Cardiac muscle cell (in vitro differentiated cells and primary cell): Measurements from ENCODE around the gene RBCK1. TPM values are rescaled to one million over a fixed set of nuclear protein-coding genes. Genes with fewer than 3 reads are reported as not detected.
"Not testable (repeated sequence)": the region's sequence is repeated elsewhere in the genome, so short reads cannot be mapped to it uniquely, and the experiment has no call there.

Experiments
- DNase-seq, 2 donors: peaks; one replicate each; pipeline versions ENCODE4 v3.0.0 to v3.0.0-alpha.2; 2010 to 2017; ENCODE audit warnings: low read depth in 1 of 2, low spot score in 1 of 2
- H3K27ac ChIP-seq: fragments of 200-600 bp; sonication (generic); 2 replicates; pipeline ENCODE4 v1.5.1; 2016
- H3K27me3 ChIP-seq: fragments of 200-600 bp; sonication (generic); 2 replicates; pipeline ENCODE4 v1.6.0; 2016; ENCODE audit warnings: control low read depth
- H3K36me3 ChIP-seq: fragments of 200-600 bp; sonication (generic); 2 replicates; pipeline ENCODE4 v1.5.1; 2016; ENCODE audit warnings: control low read depth
- H3K4me1 ChIP-seq: fragments of 200-600 bp; sonication (generic); 2 replicates; pipeline ENCODE4 v1.8.1; 2017; ENCODE audit warnings: low read depth, mild to moderate bottlenecking, mixed run types
- H3K4me3 ChIP-seq: fragments of 200-600 bp; sonication (generic); 2 replicates; pipeline ENCODE4 v1.5.1; 2016; ENCODE audit warnings: mild to moderate bottlenecking
- H3K9me3 ChIP-seq: fragments of 200-600 bp; sonication (generic); 2 replicates; pipeline ENCODE4 v1.5.1; 2017; ENCODE audit warnings: low read depth, mild to moderate bottlenecking, control low read depth
- polyA plus RNA-seq: library from polyadenylated mRNA; unstranded; fragments of >200 nt; fragmentation: Nextera tagmentation; extraction: Ambion mirVana; gene quantifications from 2 replicates; pipeline ENCODE4 v1.2.1, GENCODE V29; 2016
- total RNA-seq: library from RNA; depleted of rRNA; stranded (reverse); fragments of >200 nt; gene quantifications from 2 replicates; pipeline ENCODE4 v1.2.3, GENCODE V29; 2016
- TF ChIP-seq, protein P1 (sequence below): IDR thresholded peaks from 2 replicates; pipeline ENCODE4 v1.5.1; 2012; ENCODE audit warnings: low read depth, mild to moderate bottlenecking, low read length

Gene RBCK1
- total and polyA plus RNA-seq, 2 experiments from 2014 or later = 51.5 to 104 TPM

DNA sequence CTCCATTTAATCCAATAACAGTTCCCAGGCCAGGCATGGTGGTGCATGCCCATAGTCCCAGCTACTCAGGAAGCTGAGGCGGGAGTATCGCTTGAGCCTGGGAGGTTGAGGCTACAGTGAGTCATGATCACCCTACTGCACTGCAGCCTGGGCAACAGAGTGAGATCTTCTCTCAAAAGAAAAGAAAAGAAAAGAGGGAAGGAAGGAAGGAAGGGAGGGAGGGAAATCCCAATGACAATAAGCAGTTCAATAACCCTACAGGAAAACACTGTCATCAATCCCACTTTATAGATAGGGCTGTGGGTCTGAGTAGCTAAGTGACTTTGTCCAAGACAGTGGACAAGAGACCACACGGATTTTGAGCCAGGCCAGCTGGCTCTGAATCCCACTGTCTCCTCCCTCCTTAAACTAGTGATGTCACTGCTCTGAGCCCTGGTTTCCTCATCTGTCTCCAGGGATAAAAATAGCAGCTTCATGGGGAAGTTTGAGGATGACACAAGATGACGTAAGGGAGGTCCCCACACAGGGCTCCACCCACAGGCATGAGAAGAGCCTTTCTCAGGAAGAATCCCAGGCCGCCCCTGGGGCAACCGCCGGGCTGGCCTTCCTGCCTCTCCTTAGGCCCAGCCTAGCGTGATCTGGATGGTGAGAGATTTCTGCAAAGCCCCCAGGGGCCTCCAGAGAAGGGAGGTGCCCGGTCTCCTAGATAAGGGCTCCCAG, 34.8 kb upstream of the RBCK1 start:
- Histone ChIP-seq H3K9me3 (no peaks in the 10 kb centered on the region), H3K27me3 (no peaks in the 10 kb centered on the region), H3K27ac (no peak overlapping the region), H3K36me3 (no peaks in the 10 kb centered on the region), H3K4me1 (no peaks in the 10 kb centered on the region), H3K4me3 (no peak overlapping the region)
- TF ChIP-seq, protein P1, sequence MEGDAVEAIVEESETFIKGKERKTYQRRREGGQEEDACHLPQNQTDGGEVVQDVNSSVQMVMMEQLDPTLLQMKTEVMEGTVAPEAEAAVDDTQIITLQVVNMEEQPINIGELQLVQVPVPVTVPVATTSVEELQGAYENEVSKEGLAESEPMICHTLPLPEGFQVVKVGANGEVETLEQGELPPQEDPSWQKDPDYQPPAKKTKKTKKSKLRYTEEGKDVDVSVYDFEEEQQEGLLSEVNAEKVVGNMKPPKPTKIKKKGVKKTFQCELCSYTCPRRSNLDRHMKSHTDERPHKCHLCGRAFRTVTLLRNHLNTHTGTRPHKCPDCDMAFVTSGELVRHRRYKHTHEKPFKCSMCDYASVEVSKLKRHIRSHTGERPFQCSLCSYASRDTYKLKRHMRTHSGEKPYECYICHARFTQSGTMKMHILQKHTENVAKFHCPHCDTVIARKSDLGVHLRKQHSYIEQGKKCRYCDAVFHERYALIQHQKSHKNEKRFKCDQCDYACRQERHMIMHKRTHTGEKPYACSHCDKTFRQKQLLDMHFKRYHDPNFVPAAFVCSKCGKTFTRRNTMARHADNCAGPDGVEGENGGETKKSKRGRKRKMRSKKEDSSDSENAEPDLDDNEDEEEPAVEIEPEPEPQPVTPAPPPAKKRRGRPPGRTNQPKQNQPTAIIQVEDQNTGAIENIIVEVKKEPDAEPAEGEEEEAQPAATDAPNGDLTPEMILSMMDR = no peak
- peak in 1 of 2 donors; percentile 94 for DNase-seq

- DNase-seq = no peak
- Histone ChIP-seq H3K4me1 (no peaks in the 10 kb centered on the region), H3K27ac (no peak overlapping the region), H3K36me3 (no peaks in the 10 kb centered on the region), H3K4me3 (no peak overlapping the region), H3K9me3 (no peaks in the 10 kb centered on the region), H3K27me3 (no peaks in the 10 kb centered on the region)
- TF ChIP-seq, protein P1 = no peak
Observed at GRCh38 chr20:375265-375889, 32.7 kb upstream of the RBCK1 start.

- Histone ChIP-seq H3K27ac (no peak overlapping the region), H3K4me3 (no peak overlapping the region), H3K27me3 (peaks cover 6% of the 10 kb centered on the region), H3K4me1 (no peaks in the 10 kb centered on the region), H3K9me3 (no peaks in the 10 kb centered on the region), H3K36me3 (no peaks in the 10 kb centered on the region)
- TF ChIP-seq, protein P1 = no peak
- no peak for DNase-seq
Observed at GRCh38 chr20:376089-376488, 32.0 kb upstream of the RBCK1 start.

DNA sequence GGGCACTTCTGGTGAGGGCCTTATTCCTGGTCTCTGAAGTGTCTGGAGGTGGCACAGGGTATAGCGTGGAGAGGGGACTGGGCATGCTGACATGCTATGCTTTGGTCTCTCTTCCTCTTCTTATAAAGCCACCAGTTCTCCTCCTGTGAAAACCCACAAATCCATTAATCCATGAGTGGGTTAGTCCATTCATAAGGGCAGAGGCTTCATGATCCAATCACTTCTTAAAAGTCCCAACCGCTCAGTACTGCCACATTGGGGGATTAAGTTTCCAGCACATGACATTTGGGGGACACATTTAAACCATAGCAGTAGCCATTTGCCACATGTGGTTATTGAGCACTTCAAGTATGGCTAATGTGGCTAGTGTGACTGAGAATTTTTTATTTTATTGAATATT, 31.3 kb upstream of the RBCK1 start:
- Histone ChIP-seq H3K36me3 (no peaks in the 10 kb centered on the region), H3K4me3 (no peak overlapping the region), H3K27me3 (peaks cover 12% of the 10 kb centered on the region), H3K4me1 (no peaks in the 10 kb centered on the region), H3K27ac (no peak overlapping the region), H3K9me3 (no peaks in the 10 kb centered on the region)
- no peak for DNase-seq
- TF ChIP-seq, protein P1 = no peak

DNA sequence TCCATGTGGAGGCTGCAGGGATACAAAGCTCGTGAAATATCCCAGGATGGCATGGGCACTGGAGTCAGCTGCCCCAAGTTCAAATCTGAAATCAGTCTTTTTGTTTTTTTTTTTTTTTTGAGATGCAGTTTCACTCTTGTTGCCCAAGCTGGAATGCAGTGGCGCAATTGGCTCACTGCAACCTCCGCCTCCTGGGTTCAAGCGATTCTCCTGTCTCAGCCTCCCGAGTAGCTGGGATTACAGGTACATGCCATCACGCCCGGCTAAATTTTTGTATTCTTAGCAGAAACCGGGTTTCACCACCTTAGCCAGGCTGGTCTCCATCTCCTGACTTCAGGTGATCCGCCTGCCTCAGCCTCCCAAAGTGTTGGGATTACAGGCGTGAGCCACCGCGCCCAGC, 30.5 kb upstream of the RBCK1 start:
- H3K9me3 ChIP-seq, H3K4me1 ChIP-seq, H3K36me3 ChIP-seq, H3K27ac ChIP-seq, DNase-seq, H3K4me3 ChIP-seq: not testable (repeated sequence)
- H3K27me3 ChIP-seq = peaks cover 21% of the 10 kb centered on the region

DNA sequence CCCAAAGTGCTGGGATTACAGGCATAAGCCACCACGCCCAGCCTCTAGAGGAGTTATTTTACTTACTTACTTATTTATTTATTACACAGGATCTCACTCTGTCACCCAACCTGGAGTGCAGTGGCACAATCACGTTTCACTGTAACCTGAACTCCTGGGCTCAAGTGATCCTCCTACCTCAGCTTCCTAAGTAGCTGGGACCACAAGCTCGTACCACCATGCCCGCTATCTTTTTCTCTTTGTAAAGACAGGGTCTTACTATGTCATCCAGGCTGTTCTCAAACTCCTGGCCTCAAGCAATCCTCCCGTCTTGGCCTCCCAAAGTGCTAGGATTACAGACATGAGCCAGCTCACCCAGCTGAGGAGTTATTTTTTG, 29.1 kb upstream of the RBCK1 start:
- Histone ChIP-seq H3K4me1 (no peaks in the 10 kb centered on the region), H3K27me3 (peaks cover 27% of the 10 kb centered on the region), H3K4me3 (no peak overlapping the region), H3K27ac (no peak overlapping the region), H3K9me3 (no peaks in the 10 kb centered on the region), H3K36me3 (no peaks in the 10 kb centered on the region)
- no peak for DNase-seq
- TF ChIP-seq, protein P1 = no peak
